ENCODE measurements around the gene PROKR1. TPM values are rescaled to one million over a fixed set of nuclear protein-coding genes. Genes with fewer than 3 reads are reported as not detected.

Gene PROKR1
- total and polyA plus RNA-seq, 2 of the 4 experiments (the other 2 are of a cell fraction), result not detected

- dilution Hi-C loops (cut with HindIII; ENCODE audit: low sequenced_read_pairs, unreplicated experiment) (no loop called here), in situ Hi-C loops (cut with MboI; ENCODE audit: low sequenced_read_pairs) (no loop called here), intact Hi-C loops (cut with micrococcal nuclease) (no loop called here)
- Histone ChIP-seq H2BK15ac (ENCODE audit: low read depth, low read length) (no peak overlapping the region), H3K9me3 (ENCODE audit: control insufficient read depth, insufficient read depth, low read length) (0 out of 2 replicates have a peak, but pooled peaks cover 2% of the 10 kb centered on the region), H4K91ac (ENCODE audit: insufficient read depth, low read depth, low read length) (no peak overlapping the region), H3K9me1 (ENCODE audit: insufficient read depth, low read length) (no peaks in the 10 kb centered on the region), H3K18ac (ENCODE audit: low read depth, low read length) (no peak overlapping the region), H2BK120ac (ENCODE audit: low read depth, low read length) (no peak overlapping the region), H3K9ac (ENCODE audit: low read depth, low read length) (no peak overlapping the region), H3K4me2 (ENCODE audit: low read depth, low read length) (no peak overlapping the region), H2AK9ac (replicated peaks; ENCODE audit: low read depth, low read length, poor library complexity) (no peak overlapping the region), H3K56ac (ENCODE audit: extremely low read depth, insufficient read depth, low read length) (no peak overlapping the region), H2AFZ (replicated peaks; ENCODE audit: low read length, poor library complexity) (no peak overlapping the region), H4K5ac (ENCODE audit: low read depth, low read length) (no peak overlapping the region), H3K4me3 (ENCODE audit: insufficient read depth, low read depth, low read length) (no peak overlapping the region), H4K20me1 (ENCODE audit: insufficient read depth, low read length) (no peaks in the 10 kb centered on the region), H3K4ac (ENCODE audit: low read depth, low read length) (no peak overlapping the region), H2AK5ac (ENCODE audit: low read depth, low read length) (no peak overlapping the region), H2BK20ac (ENCODE audit: low read depth, low read length) (no peak overlapping the region), H3K4me1 (ENCODE audit: control insufficient read depth, insufficient read depth, low read length) (no peaks in the 10 kb centered on the region), H3K36me3 (ENCODE audit: control insufficient read depth, insufficient read depth, low read length) (no peaks in the 10 kb centered on the region), H3K14ac (replicated peaks; ENCODE audit: low read depth, low read length) (no peak overlapping the region), H3K27ac (ENCODE audit: insufficient read depth, low read length) (no peak overlapping the region), H4K8ac (ENCODE audit: low read depth in 2 of 2, low read length in 2 of 2) (no peak overlapping the region), H2BK5ac (ENCODE audit: low read depth, low read length, poor library complexity, severe bottlenecking) (no peak overlapping the region), H3K23ac (ENCODE audit: low read depth, low read length) (no peak overlapping the region), H3K27me3 (ENCODE audit: control insufficient read depth, insufficient read depth, low read length) (peaks cover 3% of the 10 kb centered on the region), H3K79me1 (ENCODE audit: low read depth in 1 of 2, low read length in 2 of 2) (no peaks in the 10 kb centered on the region)
- ATAC-seq (ENCODE audit: low read depth) (no peak), DNase-seq (no peak)
- no peak for TF ChIP-seq RFX5 (IDR thresholded peaks at IDR 0.05; ENCODE audit: low read depth, low read length)
- no peak for TF ChIP-seq POLR2A (IDR thresholded peaks at IDR 0.05; ENCODE audit: low read depth, low read length)
- TF ChIP-seq, protein P1, sequence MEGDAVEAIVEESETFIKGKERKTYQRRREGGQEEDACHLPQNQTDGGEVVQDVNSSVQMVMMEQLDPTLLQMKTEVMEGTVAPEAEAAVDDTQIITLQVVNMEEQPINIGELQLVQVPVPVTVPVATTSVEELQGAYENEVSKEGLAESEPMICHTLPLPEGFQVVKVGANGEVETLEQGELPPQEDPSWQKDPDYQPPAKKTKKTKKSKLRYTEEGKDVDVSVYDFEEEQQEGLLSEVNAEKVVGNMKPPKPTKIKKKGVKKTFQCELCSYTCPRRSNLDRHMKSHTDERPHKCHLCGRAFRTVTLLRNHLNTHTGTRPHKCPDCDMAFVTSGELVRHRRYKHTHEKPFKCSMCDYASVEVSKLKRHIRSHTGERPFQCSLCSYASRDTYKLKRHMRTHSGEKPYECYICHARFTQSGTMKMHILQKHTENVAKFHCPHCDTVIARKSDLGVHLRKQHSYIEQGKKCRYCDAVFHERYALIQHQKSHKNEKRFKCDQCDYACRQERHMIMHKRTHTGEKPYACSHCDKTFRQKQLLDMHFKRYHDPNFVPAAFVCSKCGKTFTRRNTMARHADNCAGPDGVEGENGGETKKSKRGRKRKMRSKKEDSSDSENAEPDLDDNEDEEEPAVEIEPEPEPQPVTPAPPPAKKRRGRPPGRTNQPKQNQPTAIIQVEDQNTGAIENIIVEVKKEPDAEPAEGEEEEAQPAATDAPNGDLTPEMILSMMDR (conservative IDR thresholded peaks at IDR 0.05; ENCODE audit: low read depth, low read length), result no peak
- TF ChIP-seq NFE2L2 (IDR thresholded peaks at IDR 0.05; ENCODE audit: low read depth, low read length), result no peak
- no peak for TF ChIP-seq RCOR1 (IDR thresholded peaks at IDR 0.05; ENCODE audit: insufficient replicate concordance, low read length)
- TF ChIP-seq MAFK (IDR thresholded peaks at IDR 0.05; ENCODE audit: low read depth, low read length), result no peak
- TF ChIP-seq ELK1 (IDR thresholded peaks at IDR 0.05; ENCODE audit: borderline replicate concordance, low read depth, low read length), result no peak
- no peak for TF ChIP-seq CEBPB (IDR thresholded peaks at IDR 0.05; ENCODE audit: low read depth, low read length)
- no peak for TF ChIP-seq CHD1 (IDR thresholded peaks at IDR 0.05; ENCODE audit: low read depth, low read length)
- BruUV-seq (replicated peaks), result no TSS peak
- ChIA-PET POLR2A (ENCODE audit: unreplicated experiment) (interaction anchor here (0.7 kb wide), 1 partner anchor 13 kb away, joined by 3 read pairs; no protein-coding TSS in a partner anchor), CTCF (interaction anchor here (0.9 to 2.3 kb wide), 2 partner anchors 13 to 14 kb away, joined by 3 to 8 read pairs; no protein-coding TSS in a partner anchor)
These were observed 35.5 kb upstream of the PROKR1 start for GRCh38 chr2:68607837-68608236.

All from IMR-90 (cell line).